Cardiac muscle cell (in vitro differentiated cells and primary cell): Measurements from ENCODE around the gene SIN3B. TPM values are rescaled to one million over a fixed set of nuclear protein-coding genes. Genes with fewer than 3 reads are reported as not detected.

Source experiments
- DNase-seq, 2 donors: peaks; one replicate each; pipeline versions ENCODE4 v3.0.0 to v3.0.0-alpha.2; 2010 to 2017; ENCODE audit warnings: low read depth in 1 of 2, low spot score in 1 of 2
- H3K27ac ChIP-seq: fragments of 200-600 bp; sonication (generic); 2 replicates; pipeline ENCODE4 v1.5.1; 2016
- H3K27me3 ChIP-seq: fragments of 200-600 bp; sonication (generic); 2 replicates; pipeline ENCODE4 v1.6.0; 2016; ENCODE audit warnings: control low read depth
- H3K36me3 ChIP-seq: fragments of 200-600 bp; sonication (generic); 2 replicates; pipeline ENCODE4 v1.5.1; 2016; ENCODE audit warnings: control low read depth
- H3K4me1 ChIP-seq: fragments of 200-600 bp; sonication (generic); 2 replicates; pipeline ENCODE4 v1.8.1; 2017; ENCODE audit warnings: low read depth, mild to moderate bottlenecking, mixed run types
- H3K4me3 ChIP-seq: fragments of 200-600 bp; sonication (generic); 2 replicates; pipeline ENCODE4 v1.5.1; 2016; ENCODE audit warnings: mild to moderate bottlenecking
- H3K9me3 ChIP-seq: fragments of 200-600 bp; sonication (generic); 2 replicates; pipeline ENCODE4 v1.5.1; 2017; ENCODE audit warnings: low read depth, mild to moderate bottlenecking, control low read depth
- CTCF ChIP-seq: IDR thresholded peaks from 2 replicates; pipeline ENCODE4 v1.5.1; 2012; ENCODE audit warnings: low read depth, mild to moderate bottlenecking, low read length
- polyA plus RNA-seq: library from polyadenylated mRNA; unstranded; fragments of >200 nt; fragmentation: Nextera tagmentation; extraction: Ambion mirVana; gene quantifications from 2 replicates; pipeline ENCODE4 v1.2.1, GENCODE V29; 2016
- total RNA-seq: library from RNA; depleted of rRNA; stranded (reverse); fragments of >200 nt; gene quantifications from 2 replicates; pipeline ENCODE4 v1.2.3, GENCODE V29; 2016

Gene SIN3B
- total and polyA plus RNA-seq, 2 experiments from 2014 or later = 37.1 to 75.3 TPM

DNA sequence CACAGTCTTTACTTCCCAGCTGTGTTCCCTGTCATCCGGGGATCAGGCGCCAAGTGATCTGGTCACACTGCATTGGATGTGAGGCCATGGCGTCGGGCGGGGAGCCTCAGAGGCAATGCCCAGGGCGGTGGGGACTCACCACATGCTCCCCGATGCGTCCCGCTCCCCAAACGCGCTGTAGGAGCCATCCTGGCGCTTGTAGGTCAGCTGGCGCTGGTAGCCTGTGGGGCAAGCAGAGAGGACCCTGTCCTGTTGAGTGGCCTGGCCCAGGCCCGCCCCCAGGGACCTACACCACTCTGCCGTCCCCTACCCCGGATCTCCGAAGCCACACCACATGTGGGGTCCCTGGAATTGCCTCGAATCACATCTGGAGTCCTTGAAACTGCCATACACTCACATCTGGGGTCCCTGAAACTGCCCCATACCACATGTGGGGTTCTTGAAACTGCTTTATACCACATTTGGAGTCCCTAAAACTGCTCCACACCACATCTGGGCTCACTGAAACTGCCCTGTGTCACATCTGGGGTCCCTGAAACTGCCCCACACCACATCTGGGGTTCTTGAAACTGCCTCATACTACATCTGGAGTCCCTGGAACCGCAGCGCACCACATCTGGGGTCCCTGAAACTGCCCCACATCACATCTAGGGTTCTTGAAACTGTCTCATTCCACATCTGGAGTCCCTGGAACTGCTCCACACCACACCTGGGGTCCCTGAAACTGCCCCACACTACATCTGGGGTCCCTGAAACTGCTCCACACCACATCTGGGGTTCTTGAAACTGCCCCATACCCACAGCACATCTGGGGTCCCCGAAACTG, 92.8 kb downstream of the SIN3B start:
- Histone ChIP-seq H3K27ac (no peak overlapping the region), H3K4me1 (no peaks in the 10 kb centered on the region), H3K36me3 (no peaks in the 10 kb centered on the region), H3K9me3 (no peaks in the 10 kb centered on the region), H3K27me3 (no peaks in the 10 kb centered on the region), H3K4me3 (no peak overlapping the region)
- no peak for TF ChIP-seq CTCF
- no peak for DNase-seq

DNA sequence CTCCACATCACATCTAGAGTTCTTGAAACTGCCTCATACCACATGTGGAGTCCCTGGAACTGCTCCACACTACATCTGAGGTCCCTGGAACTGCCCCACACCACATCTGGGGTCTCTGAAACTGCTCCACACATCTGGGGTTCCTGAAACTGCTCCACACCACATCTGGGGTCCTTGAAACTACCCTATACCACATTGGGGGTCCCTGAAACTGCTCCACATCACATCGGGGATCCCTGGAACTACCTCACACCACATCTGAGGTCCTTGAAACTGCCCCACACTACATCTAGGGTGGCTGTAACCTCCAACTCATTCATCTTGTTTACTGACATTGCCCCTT, 93.4 kb downstream of the SIN3B start:
- no peaks in the 10 kb centered on the region for H3K27me3 ChIP-seq
- H3K36me3 ChIP-seq = no peaks in the 10 kb centered on the region
- H3K4me1 ChIP-seq = no peaks in the 10 kb centered on the region
- no peaks in the 10 kb centered on the region for H3K9me3 ChIP-seq
- no peak overlapping the region for H3K27ac ChIP-seq
- TF ChIP-seq CTCF = no peak
- no peak overlapping the region for H3K4me3 ChIP-seq
- no peak for DNase-seq

GRCh38 chr19:16922949-16923348, 93.8 kb downstream of the SIN3B start:
- Histone ChIP-seq H3K4me1 (no peaks in the 10 kb centered on the region), H3K4me3 (no peak overlapping the region), H3K9me3 (no peaks in the 10 kb centered on the region), H3K27me3 (no peaks in the 10 kb centered on the region), H3K36me3 (no peaks in the 10 kb centered on the region), H3K27ac (no peak overlapping the region)
- no peak for DNase-seq
- TF ChIP-seq CTCF = no peak

DNA sequence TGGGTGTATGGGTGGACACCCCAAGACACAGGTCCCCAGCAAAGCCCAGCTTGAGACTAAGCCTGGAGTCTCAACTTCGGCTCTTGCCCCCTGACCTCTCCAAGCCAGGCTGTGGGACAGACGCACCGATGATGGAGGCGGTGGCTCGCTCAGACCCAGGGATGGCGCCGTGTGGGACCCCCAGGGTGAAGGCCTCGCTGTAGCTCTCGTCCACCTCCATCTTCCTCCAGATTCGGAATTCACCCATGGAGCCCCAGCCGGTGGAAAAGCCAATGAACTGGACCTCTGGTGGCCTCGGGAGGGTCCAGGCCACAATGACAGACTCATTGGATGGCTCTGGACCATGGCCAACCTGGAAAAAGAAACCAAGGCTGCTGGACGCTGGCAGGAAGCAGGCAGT, 98.7 kb downstream of the SIN3B start:
- Histone ChIP-seq H3K9me3 (no peaks in the 10 kb centered on the region), H3K36me3 (no peaks in the 10 kb centered on the region), H3K4me3 (no peak overlapping the region), H3K27me3 (no peaks in the 10 kb centered on the region), H3K27ac (no peak overlapping the region), H3K4me1 (no peaks in the 10 kb centered on the region)
- no peak for DNase-seq
- no peak for TF ChIP-seq CTCF

GRCh38 chr19:16928351-16928750, 99.2 kb downstream of the SIN3B start:
- Histone ChIP-seq H3K9me3 (no peaks in the 10 kb centered on the region), H3K4me3 (no peak overlapping the region), H3K27ac (no peak overlapping the region), H3K4me1 (no peaks in the 10 kb centered on the region), H3K27me3 (no peaks in the 10 kb centered on the region), H3K36me3 (no peaks in the 10 kb centered on the region)
- no peak for DNase-seq
- no peak for TF ChIP-seq CTCF
